Esophagus muscularis mucosa (tissue), 4 donors: ENCODE measurements around the gene ITGB6.

Experiments
- CTCF ChIP-seq, 3 experiments: fragments of 200-600 bp in 2 of 3; fragments of 450-650 bp in 1 of 3; sonication (generic) in 2 of 3; IDR thresholded peaks; one replicate each; pipeline ENCODE4 v1.5.1; 2017 to 2019; ENCODE audit warnings: antibody characterized with exemption in 3 of 3, mild to moderate bottlenecking in 2 of 3, moderate library complexity in 1 of 3
- EP300 ChIP-seq: sonication (generic); formaldehyde crosslinking; IDR thresholded peaks from one replicate; pipeline ENCODE4 v1.6.1; 2017; ENCODE audit warnings: antibody characterized with exemption
- POLR2A ChIP-seq: fragments of 450-650 bp; IDR thresholded peaks from one replicate; pipeline ENCODE4 v1.6.1; 2017; ENCODE audit warnings: antibody characterized with exemption, moderate library complexity, mild to moderate bottlenecking, low read depth
- POLR2AphosphoS5 ChIP-seq, 2 donors: sonication (generic); formaldehyde crosslinking; IDR thresholded peaks; one replicate each; pipeline ENCODE4 v1.6.1; 2017; ENCODE audit warnings: antibody characterized with exemption in 2 of 2

- TF ChIP-seq POLR2AphosphoS5 (IDR thresholded peaks at IDR 0.05): no peak
- TF ChIP-seq CTCF (IDR thresholded peaks at IDR 0.05): no peak
- no peak for TF ChIP-seq POLR2A
- no peak for TF ChIP-seq EP300
Observed at GRCh38 chr2:160238392-160238791, 38.3 kb upstream of the ITGB6 start.
